Activated CD4-positive, CD25-positive, alpha-beta regulatory T cell treated with anti-CD3 and anti-CD28 coated beads, Interleukin-2, amount 50 U/mL, for 72 hours (primary cell): Measurements from ENCODE around the gene PDE11A.
"Not testable (repeated sequence)": the region's sequence is repeated elsewhere in the genome, so short reads cannot be mapped to it uniquely, and the experiment has no call there.

Experiments
- DNase-seq: peaks from one replicate; pipeline ENCODE4 v3.0.0; 2021

The PDE11A gene

GRCh38 chr2:177880285-177880684 is 192.3 kb downstream of the PDE11A start:
- DNase-seq = no peak

DNA sequence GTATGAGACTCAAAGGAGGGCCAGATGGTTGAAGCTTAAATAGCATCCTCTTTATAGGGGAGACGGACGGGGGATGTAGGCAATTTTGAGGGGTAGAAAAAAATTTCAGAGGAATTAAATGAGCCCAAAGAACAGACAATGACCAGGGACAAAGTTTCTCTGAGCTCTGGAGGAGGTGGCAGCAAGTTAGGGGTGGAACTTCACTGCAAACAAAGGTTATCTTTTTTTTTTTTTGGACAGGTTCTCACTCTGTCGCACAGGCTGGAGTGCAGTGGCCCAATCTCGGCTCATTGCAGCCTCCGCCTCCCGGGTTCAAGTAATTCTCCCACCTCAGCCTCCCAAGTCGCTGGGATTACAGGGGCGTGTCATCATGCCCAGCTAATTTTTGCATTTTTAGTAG is 195.6 kb downstream of the PDE11A start:
- DNase-seq = no peak

DNA sequence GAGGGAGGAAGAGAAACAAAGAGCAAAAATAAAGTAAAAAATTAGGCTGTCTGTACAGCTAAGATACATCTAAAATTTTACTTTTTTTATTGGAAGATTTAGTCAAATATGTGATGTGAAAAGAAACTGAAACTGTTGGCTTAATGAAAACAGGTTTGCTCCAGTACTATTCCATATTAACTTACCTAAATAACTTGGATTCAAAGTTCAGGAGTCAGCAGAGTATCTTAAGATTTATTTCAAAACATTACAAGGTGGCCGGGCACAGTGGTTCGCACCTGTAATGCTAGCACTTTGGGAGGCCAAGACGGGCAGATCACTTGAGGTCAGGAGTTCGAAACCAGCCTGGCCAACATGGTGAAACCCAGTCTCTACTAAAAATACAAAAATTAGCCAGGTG is 197.9 kb downstream of the PDE11A start:
- no peak for DNase-seq

DNA sequence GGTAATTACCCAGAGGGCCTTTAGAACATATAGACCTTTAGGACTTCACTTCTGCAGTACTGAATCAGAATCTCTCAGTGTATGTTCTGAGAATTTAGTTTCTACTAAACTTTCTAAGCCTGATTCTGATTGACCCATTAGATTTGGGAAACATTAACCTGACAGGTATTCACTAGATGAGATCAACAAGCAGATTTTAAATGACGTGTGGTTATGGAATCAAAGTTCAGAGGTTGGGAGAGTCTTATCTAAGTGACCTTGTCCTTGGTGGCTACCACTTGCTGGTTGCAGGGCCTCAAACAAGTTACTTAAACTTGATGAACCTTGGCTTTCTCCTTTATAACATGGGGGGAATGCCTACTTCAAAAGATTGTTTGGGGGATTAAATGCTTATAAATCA is 198.7 kb downstream of the PDE11A start:
- no peak for DNase-seq

DNA sequence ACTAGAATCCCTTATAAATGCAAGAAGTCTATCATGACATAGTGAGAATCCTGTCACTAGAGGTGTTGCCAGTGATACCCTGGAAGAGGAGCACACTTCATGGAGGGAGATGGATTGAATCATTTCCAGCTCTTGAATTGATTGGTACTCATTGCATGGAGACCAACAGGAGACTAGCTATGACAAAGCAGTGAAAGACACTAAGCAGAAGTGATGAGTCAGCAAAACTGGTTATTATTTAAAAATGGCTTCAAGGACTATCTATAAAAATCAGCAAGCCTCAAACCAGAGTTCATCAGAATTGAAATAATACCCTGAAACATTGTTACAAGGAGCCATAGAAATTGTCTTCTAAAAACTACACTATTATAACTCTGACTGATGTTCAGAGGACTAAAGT is 200.3 kb downstream of the PDE11A start:
- DNase-seq = no peak

DNA sequence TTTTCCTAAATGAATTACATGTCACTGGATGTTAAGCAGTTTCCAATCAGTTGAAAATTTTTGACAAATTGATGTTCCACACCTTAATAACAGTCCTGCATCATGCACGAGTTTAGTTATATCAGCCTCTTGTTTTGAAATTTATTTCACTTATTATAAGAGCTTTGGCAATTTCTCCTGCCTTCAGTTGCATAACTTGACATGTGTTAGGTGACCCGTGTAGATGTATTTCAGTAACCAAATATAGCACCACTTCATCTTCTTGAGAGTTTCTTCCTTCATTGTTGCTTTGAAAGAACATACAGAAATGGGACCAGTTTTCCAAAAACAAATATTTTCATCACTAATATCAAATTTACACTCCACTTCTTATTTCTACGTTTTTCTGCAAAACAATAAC is 202.7 kb downstream of the PDE11A start:
- DNase-seq = no peak

GRCh38 chr2:177869209-177869608 is 203.4 kb downstream of the PDE11A start:
- no peak for DNase-seq

DNA sequence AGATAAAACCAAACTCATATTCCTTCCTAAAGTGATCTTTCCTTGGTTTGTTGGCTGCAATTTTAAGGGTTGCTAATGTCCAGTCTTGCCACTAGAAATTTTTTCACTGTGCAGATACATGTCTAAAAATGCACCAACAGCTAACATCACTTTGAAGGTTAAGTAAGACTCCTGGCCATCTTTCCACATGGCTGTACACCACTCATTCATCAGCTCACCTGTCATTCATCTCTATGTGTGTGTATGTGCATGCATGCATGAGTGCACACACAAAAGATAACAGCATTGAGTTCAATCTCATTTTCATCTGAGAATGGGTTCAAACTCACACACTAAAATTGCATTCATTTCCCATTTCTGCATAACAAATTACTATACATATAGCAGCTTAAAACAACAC is 203.8 kb downstream of the PDE11A start:
- DNase-seq = no peak

DNA sequence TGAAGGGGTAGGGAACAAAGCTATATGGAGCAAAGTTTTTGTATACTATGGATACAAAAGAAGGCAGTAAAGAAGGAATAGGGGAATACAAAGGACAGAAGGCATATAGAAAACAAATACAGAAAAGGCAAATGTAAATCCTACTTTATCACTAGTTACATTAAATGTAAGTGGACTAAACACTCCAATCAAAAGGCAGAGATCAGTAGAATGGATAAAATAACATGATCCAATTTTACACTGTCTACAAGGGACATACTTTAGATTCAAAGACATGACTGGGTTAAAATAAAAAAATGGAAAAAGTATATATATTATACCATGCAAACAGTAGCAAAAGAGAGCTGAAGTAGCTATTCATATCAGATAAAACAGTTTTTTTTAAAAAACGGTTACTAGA is 215.0 kb downstream of the PDE11A start:
- no peak for DNase-seq

- DNase-seq = no peak
Measured at GRCh38 chr2:177852389-177852788, 220.2 kb downstream of the PDE11A start.

GRCh38 chr2:177843188-177843587 is 229.4 kb downstream of the PDE11A start:
- DNase-seq = no peak

GRCh38 chr2:177842243-177842642 is 230.3 kb downstream of the PDE11A start:
- DNase-seq = no peak

DNA sequence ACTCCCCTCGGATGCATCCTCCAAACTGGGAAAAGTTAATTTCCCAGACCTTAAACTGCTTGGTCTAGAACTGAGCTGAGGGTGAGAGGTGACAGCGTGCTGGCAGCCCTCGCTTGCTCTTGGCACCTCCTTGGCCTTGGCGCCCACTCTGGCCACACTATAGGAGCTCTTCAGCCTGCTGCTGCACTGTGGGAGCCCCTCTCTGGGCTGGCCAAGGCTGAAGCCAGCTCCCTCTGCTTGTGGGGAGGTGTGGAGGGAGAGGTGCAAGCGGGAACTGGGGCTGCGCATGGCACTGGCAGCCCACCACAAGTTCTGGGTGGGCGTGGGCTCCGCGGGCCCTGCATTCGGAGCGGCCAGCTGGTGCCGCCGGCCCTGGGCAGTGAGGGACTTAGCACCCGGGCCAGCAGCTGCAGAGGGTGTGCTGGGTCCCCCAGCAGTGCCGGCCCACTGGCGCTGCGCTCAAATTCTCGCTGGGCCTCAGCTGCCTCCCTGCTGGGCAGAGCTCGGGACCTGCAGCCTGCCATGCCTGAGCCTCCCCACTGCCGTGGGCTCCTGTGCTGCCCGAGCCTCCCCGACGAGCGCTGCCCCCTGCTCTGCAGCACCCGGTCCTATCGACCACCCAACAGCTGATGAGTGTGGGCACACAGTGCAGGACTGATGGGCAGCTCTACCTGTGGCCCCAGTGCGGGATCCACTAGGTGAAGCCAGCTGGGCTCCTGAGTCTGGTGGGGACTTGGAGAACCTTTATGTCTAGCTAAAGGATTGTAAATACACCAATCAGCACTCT is 237.0 kb downstream of the PDE11A start:
- not testable (repeated sequence) for DNase-seq

- DNase-seq = no peak
Measured at GRCh38 chr2:177832611-177833433, 239.8 kb downstream of the PDE11A start.

GRCh38 chr2:177830881-177831386 is 241.6 kb downstream of the PDE11A start:
- DNase-seq = no peak

GRCh38 chr2:177828557-177828956 is 244.0 kb downstream of the PDE11A start:
- DNase-seq = no peak

- no peak for DNase-seq
Measured at GRCh38 chr2:177826897-177827296, 245.7 kb downstream of the PDE11A start.

GRCh38 chr2:177822941-177823340 is 249.6 kb downstream of the PDE11A start:
- DNase-seq = no peak

GRCh38 chr2:177818412-177818811 is 254.2 kb downstream of the PDE11A start:
- no peak for DNase-seq

DNA sequence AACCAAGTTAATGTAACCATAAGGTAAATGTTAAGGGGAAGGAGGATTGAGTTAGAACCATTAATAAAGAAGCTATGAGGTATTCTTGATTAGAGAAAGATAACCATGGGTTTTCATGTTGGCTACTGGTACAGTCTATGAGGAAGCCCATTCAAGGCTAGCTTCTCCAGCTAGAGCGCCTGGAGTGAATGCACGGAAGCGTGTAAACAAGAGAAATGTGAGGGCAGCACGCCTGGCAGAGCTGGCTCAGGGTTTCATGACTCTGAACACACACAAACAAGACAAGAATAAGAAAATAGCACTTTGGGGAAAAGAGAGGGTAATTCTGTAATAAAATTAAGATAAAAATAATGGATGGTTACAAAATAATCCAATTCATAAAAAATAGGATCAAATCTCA is 255.3 kb downstream of the PDE11A start:
- no peak for DNase-seq

DNA sequence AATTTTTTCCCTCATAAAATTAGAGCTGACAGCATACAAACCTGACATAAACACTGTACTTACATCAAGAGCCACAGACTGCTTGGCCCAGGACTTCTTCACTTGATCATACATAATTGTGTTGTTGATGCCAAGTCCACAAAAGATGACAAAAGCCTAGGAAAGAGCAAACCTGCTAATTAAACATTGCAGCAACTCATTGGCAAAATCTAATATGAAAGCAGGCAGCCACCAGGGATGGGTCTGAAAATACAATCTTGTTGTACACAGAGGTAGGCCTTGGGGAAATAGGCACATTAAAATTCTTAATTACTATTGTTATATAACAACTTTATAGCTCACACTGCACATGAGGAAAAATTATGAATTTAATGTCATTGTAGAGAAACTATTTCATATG is 255.8 kb downstream of the PDE11A start:
- DNase-seq = no peak

GRCh38 chr2:177812713-177813396 is 259.7 kb downstream of the PDE11A start:
- DNase-seq = no peak

DNA sequence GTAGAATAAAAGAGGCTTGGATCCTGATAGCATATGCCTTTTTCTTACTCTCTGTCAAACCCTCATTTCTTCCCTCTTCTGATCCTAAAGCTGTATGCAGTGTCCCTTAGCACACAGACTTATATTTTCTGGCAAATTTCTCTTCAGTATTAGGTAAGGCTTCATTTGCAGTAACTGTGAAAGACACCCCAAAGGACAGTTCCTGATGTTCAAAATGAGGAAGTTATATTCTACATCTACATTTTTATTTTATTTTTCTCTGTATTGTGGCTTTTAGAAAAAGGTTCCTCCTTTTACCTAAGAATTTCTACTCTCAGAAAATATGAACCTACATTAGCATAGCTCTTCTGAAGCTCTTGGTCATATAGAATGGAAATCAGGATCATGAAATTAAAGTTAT is 261.7 kb downstream of the PDE11A start:
- no peak for DNase-seq
